H1 (cell line): Measurements from ENCODE around the gene GAB2. TPM values are rescaled to one million over a fixed set of nuclear protein-coding genes. Genes with fewer than 3 reads are reported as not detected.

Experiments
- CTCF ChIA-PET: fragments of 300-600 bp; sonication (Branson Sonifier 250); formaldehyde crosslinking; loops from one replicate; lab custom pipeline; 2021; ENCODE audit not compliant: partially characterized antibody; lab: Charles Lee
- POLR2A ChIA-PET: fragments of 300-600 bp; sonication (Branson Sonifier 250); formaldehyde crosslinking; loops from one replicate; lab custom pipeline; 2021; ENCODE audit warnings: inconsistent platforms; ENCODE audit not compliant: partially characterized antibody; lab: Charles Lee
- DNase-seq, 2 experiments: peaks; one replicate each; pipeline versions ENCODE4 v3.0.0 to v3.0.0-alpha.2; 2010 to 2022; ENCODE audit warnings: low spot score in 2 of 2, low read depth in 1 of 2, mixed read lengths in 1 of 2
- FAIRE-seq: peaks from 2 replicates; lab custom pipeline; 2011; peaks lifted over from hg19 to GRCh38; lab: Jason Lieb, UNC
- H2AFZ ChIP-seq: 2 replicates; pipeline ENCODE4 v1.8.1; 2012; ENCODE audit warnings: low read length, inconsistent platforms
- H2AK5ac ChIP-seq: 2 replicates; pipeline ENCODE4 v1.6.1; 2013; ENCODE audit warnings: low read depth, low read length
- H2BK120ac ChIP-seq: replicated peaks from 2 replicates; pipeline ENCODE3; 2013; ENCODE audit warnings: low read depth, low read length, inconsistent platforms
- H2BK12ac ChIP-seq: 2 replicates; pipeline ENCODE4 v1.6.1; 2013; ENCODE audit warnings: low read depth, low read length
- H2BK15ac ChIP-seq: 2 replicates; pipeline ENCODE4 v1.6.1; 2013; ENCODE audit warnings: low read length
- H2BK20ac ChIP-seq: 2 replicates; pipeline ENCODE4 v1.6.1; 2013; ENCODE audit warnings: low read length
- H2BK5ac ChIP-seq: 2 replicates; pipeline ENCODE4 v1.6.1; 2013; ENCODE audit warnings: low read depth, low read length
- H3K14ac ChIP-seq: 2 replicates; pipeline ENCODE4 v1.6.1; 2013; ENCODE audit warnings: inconsistent platforms; ENCODE audit not compliant: insufficient read length
- H3K18ac ChIP-seq: 2 replicates; pipeline ENCODE4 v1.6.1; 2013; ENCODE audit warnings: low read length; ENCODE audit errors: extremely low read depth
- H3K23ac ChIP-seq: 2 replicates; pipeline ENCODE4 v1.6.1; 2013; ENCODE audit warnings: inconsistent platforms; ENCODE audit not compliant: insufficient read length
- H3K23me2 ChIP-seq: 2 replicates; pipeline ENCODE4 v1.6.1; 2013; ENCODE audit warnings: low read depth, low read length
- H3K27ac ChIP-seq: 2 replicates; pipeline ENCODE4 v1.6.1; 2011; ENCODE audit warnings: low read depth, low read length, inconsistent platforms
- H3K27me3 ChIP-seq, 4 experiments: replicated peaks in 1 of 4; 1 replicate in 1 of 4; 2 replicates in 3 of 4; pipeline versions ENCODE4 v1.6.1 to v1.8.1; 2011 to 2013; ENCODE audit warnings: low read length in 3 of 4, mild to moderate bottlenecking in 3 of 4, inconsistent platforms in 2 of 4, mixed read lengths in 2 of 4, moderate library complexity in 1 of 4; ENCODE audit not compliant: control insufficient read depth in 3 of 4, insufficient read depth in 3 of 4; ENCODE audit errors: extremely low read depth in 1 of 4
- H3K36me3 ChIP-seq, 4 experiments: 2 replicates each; pipeline versions ENCODE4 v1.6.1 to v1.8.1; 2011 to 2013; ENCODE audit warnings: mild to moderate bottlenecking in 4 of 4, low read length in 3 of 4, moderate library complexity in 2 of 4, control low read depth in 1 of 4, inconsistent platforms in 1 of 4; ENCODE audit not compliant: insufficient read depth in 4 of 4, control insufficient read depth in 2 of 4
- H3K4ac ChIP-seq: replicated peaks from 2 replicates; pipeline ENCODE3; 2013; ENCODE audit warnings: low read length, low read depth, mixed read lengths, inconsistent platforms; ENCODE audit not compliant: insufficient read length
- H3K4me1 ChIP-seq, 4 experiments: replicated peaks in 1 of 4; 1 replicate in 1 of 4; 2 replicates in 3 of 4; pipeline versions ENCODE4 v1.6.1 to v1.8.1; 2011 to 2013; ENCODE audit warnings: low read length in 3 of 4, inconsistent platforms in 2 of 4, mixed read lengths in 1 of 4; ENCODE audit not compliant: insufficient read depth in 4 of 4, control insufficient read depth in 3 of 4
- H3K4me2 ChIP-seq, 2 experiments: 2 replicates each; pipeline versions ENCODE4 v1.6.1 to v1.8.1; 2011 to 2013; ENCODE audit warnings: low read depth in 2 of 2, low read length in 2 of 2, control low read depth in 1 of 2, inconsistent platforms in 1 of 2, mild to moderate bottlenecking in 1 of 2; ENCODE audit not compliant: insufficient read depth in 1 of 2
- H3K4me3 ChIP-seq, 4 experiments: fragments of 200-600, 300-600 bp in 1 of 4; sonication (generic), shearing (Covaris generic), sonication (Bioruptor Twin) in 1 of 4; 2 replicates each; pipeline versions ENCODE4 v1.5.1 to v1.8.1; 2011 to 2016; ENCODE audit warnings: low read length in 4 of 4, low read depth in 3 of 4, control low read depth in 2 of 4, inconsistent platforms in 2 of 4, mild to moderate bottlenecking in 2 of 4, mixed read lengths in 1 of 4, moderate library complexity in 1 of 4; ENCODE audit not compliant: insufficient read depth in 2 of 4; ENCODE audit errors: extremely low read depth in 1 of 4
- H3K56ac ChIP-seq: replicated peaks from 2 replicates; pipeline ENCODE3; 2013; ENCODE audit warnings: low read depth, mild to moderate bottlenecking, mixed read lengths, low read length, inconsistent platforms; ENCODE audit not compliant: insufficient read length
- H3K79me1 ChIP-seq: 2 replicates; pipeline ENCODE4 v1.6.1; 2013; ENCODE audit warnings: low read depth, low read length, control low read depth
- H3K79me2 ChIP-seq, 2 experiments: 2 replicates each; pipeline versions ENCODE4 v1.6.1 to v1.8.1; 2012 to 2013; ENCODE audit warnings: low read length in 2 of 2, mild to moderate bottlenecking in 2 of 2, inconsistent platforms in 1 of 2; ENCODE audit not compliant: insufficient read depth in 2 of 2, control insufficient read depth in 1 of 2
- H3K9ac ChIP-seq, 4 experiments: replicated peaks in 1 of 4; 1 replicate in 1 of 4; 2 replicates in 3 of 4; pipeline versions ENCODE4 v1.6.1 to v1.8.1; 2011 to 2013; ENCODE audit warnings: low read depth in 3 of 4, low read length in 3 of 4, control low read depth in 2 of 4, mild to moderate bottlenecking in 2 of 4, moderate library complexity in 2 of 4, inconsistent platforms in 1 of 4; ENCODE audit errors: extremely low read depth in 1 of 4
- H3K9me3 ChIP-seq, 2 experiments: 2 replicates each; pipeline versions ENCODE4 v1.6.1 to v1.8.1; 2012 to 2013; ENCODE audit warnings: mild to moderate bottlenecking in 2 of 2, moderate library complexity in 2 of 2, control low read depth in 1 of 2, inconsistent platforms in 1 of 2, low read depth in 1 of 2, low read length in 1 of 2, mixed read lengths in 1 of 2; ENCODE audit not compliant: insufficient read depth in 2 of 2
- H4K20me1 ChIP-seq, 2 experiments: replicated peaks in 1 of 2; 2 replicates each; pipeline versions ENCODE3 to v1.8.1; 2011 to 2013; ENCODE audit warnings: inconsistent platforms in 2 of 2, low read length in 2 of 2, mild to moderate bottlenecking in 1 of 2; ENCODE audit not compliant: insufficient read depth in 2 of 2, control insufficient read depth in 1 of 2
- H4K5ac ChIP-seq: 2 replicates; pipeline ENCODE4 v1.6.1; 2013; ENCODE audit warnings: low read length, low read depth, mixed read lengths, inconsistent platforms; ENCODE audit not compliant: insufficient read length
- H4K8ac ChIP-seq: 2 replicates; pipeline ENCODE4 v1.8.0; 2013; ENCODE audit warnings: mild to moderate bottlenecking, moderate library complexity, low read length, inconsistent platforms; ENCODE audit not compliant: insufficient read depth; ENCODE audit errors: extremely low read depth
- H4K91ac ChIP-seq: replicated peaks from 2 replicates; pipeline ENCODE3; 2013; ENCODE audit warnings: low read length, mixed read lengths, inconsistent platforms; ENCODE audit not compliant: insufficient read length
- RAD21 ChIP-seq, 2 experiments: IDR thresholded peaks in 1 of 2; conservative IDR thresholded peaks in 1 of 2; 2 replicates each; pipeline ENCODE4 v1.6.1; 2011; ENCODE audit warnings: low read depth in 2 of 2, low read length in 2 of 2, improper control_type of control experiment in 1 of 2, inconsistent platforms in 1 of 2, mild to moderate bottlenecking in 1 of 2, moderate library complexity in 1 of 2
- TBP ChIP-seq: IDR thresholded peaks from 2 replicates; pipeline ENCODE4 v1.6.1; 2011; ENCODE audit warnings: low read depth, low read length, improper control_type of control experiment
- WGBS, 2 experiments: shearing (Covaris generic) in 1 of 2; methylation state at CpG; one replicate each; pipeline versions ENCODE4 v1.1.6 to v1.1.7; 2013 to 2015; ENCODE audit warnings: low lambda C conversion rate in 2 of 2, mixed read lengths in 2 of 2, inconsistent platforms in 1 of 2, low coverage in 1 of 2, missing lambda C conversion rate in 1 of 2; ENCODE audit not compliant: insufficient replicate concordance in 2 of 2, insufficient coverage in 1 of 2, insufficient read length in 1 of 2; ENCODE audit errors: extremely low coverage in 1 of 2, missing lambda C conversion rate in 1 of 2; 5-methylcytosine and 5-hydroxymethylcytosine counted together
- polyA plus RNA-seq, 7 experiments: library from polyadenylated mRNA; depleted of rRNA in 3 of 7; stranded (reverse) in 5 of 7; unstranded in 2 of 7; fragments of >200 nt in 5 of 7; fragments of 200-250 nt in 2 of 7; gene quantifications; 1 replicate in 5 of 7; 2 replicates in 1 of 7; 4 replicates in 1 of 7; pipeline versions ENCODE4 v1.2.1 to v1.2.3, GENCODE V29; 2011 to 2013; ENCODE audit warnings: missing spikeins in 2 of 7, mixed read lengths in 2 of 7
- total RNA-seq: library from RNA; stranded (reverse); fragmentation: NEBNext Ultra II Directional; extraction: Animal tissue kit (Norgen Biotek cat#: 25700); gene quantifications from 2 replicates; pipeline ENCODE4 v1.2.1, GENCODE V29; 2021
- TF ChIP-seq, protein P1 (sequence below), 3 experiments: IDR thresholded peaks; 1 replicate in 2 of 3; 2 replicates in 1 of 3; pipeline versions ENCODE4 v1.5.1 to v1.6.1; 2011; ENCODE audit warnings: low read length in 3 of 3, mild to moderate bottlenecking in 3 of 3, inconsistent platforms in 2 of 3, low read depth in 1 of 3, moderate library complexity in 1 of 3; ENCODE audit not compliant: insufficient read depth in 1 of 3; ENCODE audit errors: control extremely low read depth in 1 of 3

GAB2 gene
- total and polyA plus RNA-seq, 2 of the 8 experiments (the other 6 are each of a cell fraction or from before 2014, with no cell fraction given), result 6.3 to 14.0 TPM

DNA sequence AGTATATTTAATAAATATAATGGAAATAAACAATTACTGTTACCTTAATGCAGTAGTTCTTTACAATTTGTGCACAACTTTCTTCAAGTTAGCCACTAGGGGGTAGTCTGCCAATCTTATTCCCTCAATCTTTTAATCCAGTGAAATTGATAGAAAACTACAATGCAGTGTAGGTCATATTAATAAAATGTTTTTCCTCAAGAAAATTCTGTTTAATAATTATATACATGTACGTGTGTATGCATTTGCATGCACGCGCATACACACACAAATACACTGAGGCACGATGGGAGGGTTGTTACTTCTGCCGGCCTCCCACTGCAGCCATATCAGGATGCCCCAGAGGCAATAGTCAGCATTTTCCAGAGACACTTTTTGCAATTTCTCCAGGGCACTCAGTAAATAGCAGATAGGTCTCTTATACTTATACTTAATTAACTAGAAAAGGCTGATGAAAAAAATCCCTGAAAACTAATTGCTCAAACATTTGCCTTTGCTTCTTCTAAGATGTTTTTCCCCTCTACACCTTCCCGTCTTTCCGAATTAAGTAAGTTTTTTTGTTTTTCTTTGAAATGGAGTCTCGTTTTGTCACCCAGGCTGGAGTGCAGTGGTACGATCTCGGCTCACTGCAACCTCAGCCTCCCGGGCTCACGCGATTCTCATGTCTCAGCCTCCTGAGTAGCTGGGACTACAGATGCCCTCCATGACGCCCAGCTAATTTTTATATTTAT is 3.1 kb downstream of the GAB2 start:
- Histone ChIP-seq H3K9ac (no peak overlapping the region), H4K20me1 (peaks cover 0 to 2% of the 10 kb centered on the region in 2 experiments), H2AK5ac (no peak overlapping the region), H3K36me3 (no peaks in the 10 kb centered on the region), H3K4ac (no peak overlapping the region), H3K56ac (no peak overlapping the region), H3K79me2 (peaks cover 0 to 11% of the 10 kb centered on the region in 2 experiments; a peak in 2 of 4 replicates), H2AFZ (no peak overlapping the region), H3K79me1 (no peaks in the 10 kb centered on the region), H3K4me2 (no peak overlapping the region), H2BK15ac (no peak overlapping the region), H4K5ac (no peak overlapping the region), H2BK12ac (no peak overlapping the region), H3K4me3 (no peak overlapping the region), H2BK20ac (no peak overlapping the region), H2BK120ac (no peak overlapping the region), H3K18ac (no peak overlapping the region), H3K23me2 (peaks cover 10% of the 10 kb centered on the region; the same call in 1 of the 2 replicates), H3K4me1 (peaks cover 0 to 14% (median 4%) of the 10 kb centered on the region in 4 experiments; a peak in 5 of 7 replicates), H4K8ac (no peak overlapping the region), H2BK5ac (no peak overlapping the region), H3K23ac (no peak overlapping the region), H3K27me3 (peaks cover 0 to 10% (median 7%) of the 10 kb centered on the region in 4 experiments; a peak in 4 of 7 replicates), H3K27ac (no peak overlapping the region), H4K91ac (no peak overlapping the region), H3K14ac (no peak overlapping the region), H3K9me3 (peaks cover 3 to 8% of the 10 kb centered on the region in 2 experiments; a peak in 1 of 4 replicates)
- CTCF ChIA-PET, result interaction anchor here (0.7 to 3.2 kb wide), 15 partner anchors 9 to 208 kb away, joined by 3 to 27 read pairs (median 4); no protein-coding TSS in a partner anchor
- TF ChIP-seq, protein P1, sequence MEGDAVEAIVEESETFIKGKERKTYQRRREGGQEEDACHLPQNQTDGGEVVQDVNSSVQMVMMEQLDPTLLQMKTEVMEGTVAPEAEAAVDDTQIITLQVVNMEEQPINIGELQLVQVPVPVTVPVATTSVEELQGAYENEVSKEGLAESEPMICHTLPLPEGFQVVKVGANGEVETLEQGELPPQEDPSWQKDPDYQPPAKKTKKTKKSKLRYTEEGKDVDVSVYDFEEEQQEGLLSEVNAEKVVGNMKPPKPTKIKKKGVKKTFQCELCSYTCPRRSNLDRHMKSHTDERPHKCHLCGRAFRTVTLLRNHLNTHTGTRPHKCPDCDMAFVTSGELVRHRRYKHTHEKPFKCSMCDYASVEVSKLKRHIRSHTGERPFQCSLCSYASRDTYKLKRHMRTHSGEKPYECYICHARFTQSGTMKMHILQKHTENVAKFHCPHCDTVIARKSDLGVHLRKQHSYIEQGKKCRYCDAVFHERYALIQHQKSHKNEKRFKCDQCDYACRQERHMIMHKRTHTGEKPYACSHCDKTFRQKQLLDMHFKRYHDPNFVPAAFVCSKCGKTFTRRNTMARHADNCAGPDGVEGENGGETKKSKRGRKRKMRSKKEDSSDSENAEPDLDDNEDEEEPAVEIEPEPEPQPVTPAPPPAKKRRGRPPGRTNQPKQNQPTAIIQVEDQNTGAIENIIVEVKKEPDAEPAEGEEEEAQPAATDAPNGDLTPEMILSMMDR (IDR thresholded peaks at IDR 0.05; ENCODE audit: control extremely low read depth in 1 of 3, insufficient read depth in 1 of 3, low read depth in 1 of 3, low read length in 3 of 3), result peak in 1 of 3 experiments; percentile 32; a peak in 2 of 4 replicates
- TF ChIP-seq TBP (no peak), RAD21 (IDR thresholded peaks at IDR 0.05 in 1 of 2, conservative IDR thresholded peaks at IDR 0.05 in 1 of 2; ENCODE audit: low read depth in 2 of 2, low read length in 2 of 2) (peak in 1 of 2 experiments; percentile 5; a peak in 1 of 4 replicates)
- WGBS, 2 experiments, result 90% methylated on average over 14 of the region's 14 CpGs; no CpG with 5 or more reads in 1 of the 2 experiments
- FAIRE-seq, result no peak
- DNase-seq, result no peak
- POLR2A ChIA-PET, result no interaction called here
